CD14-positive monocyte (primary cell): ENCODE data around the gene GRIK4. TPM values are rescaled to one million over a fixed set of nuclear protein-coding genes. Genes with fewer than 3 reads are reported as not detected.
A peak's percentile ranks its signal among the peaks of the same experiment; 100 is the strongest.

Experiments
- DNase-seq, 3 donors: peaks; one replicate each; pipeline ENCODE4 v3.0.0-alpha.2; 2011 to 2022
- H2AFZ ChIP-seq: 2 replicates; pipeline ENCODE4 v1.6.0; 2012; ENCODE audit warnings: mild to moderate bottlenecking, low read depth, low read length, inconsistent platforms; ENCODE audit not compliant: insufficient read depth, poor library complexity, severe bottlenecking
- H3K27ac ChIP-seq, 2 donors: 1 replicate in 1 of 2; 2 replicates in 1 of 2; pipeline ENCODE4 v1.5.1; 2012 to 2013; ENCODE audit warnings: low read length in 2 of 2, control low read depth in 1 of 2, inconsistent platforms in 1 of 2, low read depth in 1 of 2, mild to moderate bottlenecking in 1 of 2
- H3K27me3 ChIP-seq, 2 donors: one replicate each; pipeline versions ENCODE4 v1.6.0 to v1.6.1; 2011 to 2013; ENCODE audit warnings: low read length in 2 of 2; ENCODE audit not compliant: control insufficient read depth in 2 of 2, insufficient read depth in 2 of 2
- H3K36me3 ChIP-seq, 2 donors: replicated peaks in 1 of 2; 1 replicate in 1 of 2; 2 replicates in 1 of 2; pipeline versions ENCODE4 v1.5.1 to v1.6.1; 2012 to 2013; ENCODE audit warnings: low read length in 2 of 2, control low read depth in 1 of 2, inconsistent platforms in 1 of 2, mild to moderate bottlenecking in 1 of 2; ENCODE audit not compliant: insufficient read depth in 2 of 2, control insufficient read depth in 1 of 2
- H3K4me1 ChIP-seq, 2 donors: 1 replicate in 1 of 2; 2 replicates in 1 of 2; pipeline versions ENCODE4 v1.5.1 to v1.6.1; 2012 to 2013; ENCODE audit warnings: low read length in 2 of 2, control low read depth in 1 of 2, inconsistent platforms in 1 of 2, mild to moderate bottlenecking in 1 of 2, moderate library complexity in 1 of 2; ENCODE audit not compliant: insufficient read depth in 2 of 2, control insufficient read depth in 1 of 2
- H3K4me2 ChIP-seq: replicated peaks from 2 replicates; pipeline ENCODE3; 2012; ENCODE audit warnings: low read length, moderate library complexity, mild to moderate bottlenecking; ENCODE audit not compliant: poor library complexity, severe bottlenecking; ENCODE audit errors: extremely low read depth
- H3K4me3 ChIP-seq, 3 experiments: fragments of 200-600 bp in 1 of 3; sonication (generic) in 1 of 3; replicated peaks in 1 of 3; 1 replicate in 2 of 3; 2 replicates in 1 of 3; pipeline ENCODE4 v1.5.1; 2011 to 2013; ENCODE audit warnings: low read length in 3 of 3, mild to moderate bottlenecking in 3 of 3, control low read depth in 2 of 3, low read depth in 2 of 3, inconsistent platforms in 1 of 3, moderate library complexity in 1 of 3
- H3K79me2 ChIP-seq: 2 replicates; pipeline ENCODE4 v1.6.0; 2012; ENCODE audit warnings: mild to moderate bottlenecking, control low read depth, inconsistent platforms, low read length, moderate library complexity; ENCODE audit not compliant: insufficient read depth
- H3K9ac ChIP-seq: 2 replicates; pipeline ENCODE4 v1.6.0; 2017; ENCODE audit warnings: low read length, mild to moderate bottlenecking; ENCODE audit not compliant: insufficient read depth, poor library complexity, severe bottlenecking
- H3K9me3 ChIP-seq, 2 donors: replicated peaks in 1 of 2; 1 replicate in 1 of 2; 2 replicates in 1 of 2; pipeline versions ENCODE4 v1.5.1 to v1.6.1; 2012 to 2013; ENCODE audit warnings: low read length in 2 of 2, control low read depth in 1 of 2; ENCODE audit not compliant: control insufficient read depth in 1 of 2, insufficient read depth in 1 of 2
- H4K20me1 ChIP-seq: 2 replicates; pipeline ENCODE4 v1.6.0; 2012; ENCODE audit warnings: mild to moderate bottlenecking, low read length, control low read depth, moderate library complexity; ENCODE audit not compliant: insufficient read depth
- H3K27ac Mint-ChIP-seq, 7 donors: one replicate each; pipeline ENCODE4 v1.8.0; 2020; ENCODE audit warnings: mild to moderate bottlenecking in 7 of 7, mixed read lengths in 7 of 7, moderate library complexity in 6 of 7, inconsistent platforms in 2 of 7
- H3K27me3 Mint-ChIP-seq, 3 donors: one replicate each; pipeline ENCODE4 v1.8.0; 2021 to 2022; ENCODE audit warnings: low read depth in 3 of 3, mild to moderate bottlenecking in 3 of 3, mixed read lengths in 3 of 3, moderate library complexity in 3 of 3, inconsistent platforms in 1 of 3
- H3K36me3 Mint-ChIP-seq, 2 donors: one replicate each; pipeline ENCODE4 v1.8.0; 2020; ENCODE audit warnings: mixed read lengths in 2 of 2, inconsistent platforms in 1 of 2, mild to moderate bottlenecking in 1 of 2
- H3K4me1 Mint-ChIP-seq: one replicate; pipeline ENCODE4 v1.8.0; 2020; ENCODE audit warnings: mild to moderate bottlenecking, mixed read lengths
- H3K4me3 Mint-ChIP-seq, 2 donors: one replicate each; pipeline ENCODE4 v1.8.0; 2020; ENCODE audit warnings: mild to moderate bottlenecking in 2 of 2, mixed read lengths in 2 of 2, moderate library complexity in 1 of 2
- H3K9me3 Mint-ChIP-seq, 7 donors: one replicate each; pipeline ENCODE4 v1.8.0; 2020 to 2022; ENCODE audit warnings: mixed read lengths in 7 of 7, mild to moderate bottlenecking in 6 of 7, moderate library complexity in 6 of 7, inconsistent platforms in 2 of 7
- CTCF ChIP-seq: fragments of 200-600 bp; IDR thresholded peaks from one replicate; pipeline ENCODE4 v1.8.0; 2022; ENCODE audit warnings: antibody characterized with exemption, mild to moderate bottlenecking
- WGBS: methylation state at CpG from one replicate; pipeline ENCODE4 v1.1.5; 2013; ENCODE audit warnings: missing lambda C conversion rate; ENCODE audit not compliant: insufficient coverage; 5-methylcytosine and 5-hydroxymethylcytosine counted together
- intact Hi-C, 2 donors: fragments of 100-400 bp; cut with micrococcal nuclease; formaldehyde crosslinking; loops; one replicate each; pipeline versions ENCODE4 v1.15.0 to v1.15.1; 2023
- polyA plus RNA-seq, 3 donors: library from polyadenylated mRNA; depleted of rRNA in 1 of 3; unstranded in 2 of 3; stranded (reverse) in 1 of 3; fragments of 300-500 nt in 2 of 3; fragments of >200 nt in 1 of 3; fragmentation: Illumina TruSeq in 2 of 3; gene quantifications; 1 replicate in 2 of 3; 2 replicates in 1 of 3; pipeline ENCODE4 v1.2.3, GENCODE V29; 2012 to 2021

Gene GRIK4
- polyA plus RNA-seq, 3 donors: not detected

- TF ChIP-seq CTCF: peak; percentile 42
- H3K4me1 ChIP-seq: no peaks in the 10 kb centered on the region
- intact Hi-C loops: loop anchor here in 1 of 2 donors (10.0 kb wide), 1 partner anchor 250 kb away; no protein-coding TSS in a partner anchor
- Mint-ChIP-seq H3K27me3 (peaks cover 2 to 13% (median 5%) of the 10 kb centered on the region in 3 donors), H3K27ac (no peak overlapping the region), H3K4me3 (no peak overlapping the region), H3K4me1 (no peaks in the 10 kb centered on the region), H3K9me3 (peaks cover 5 to 15% (median 10%) of the 10 kb centered on the region in 7 donors), H3K36me3 (no peaks in the 10 kb centered on the region)
- no peak overlapping the region for H3K9ac ChIP-seq
- no peaks in the 10 kb centered on the region for H3K36me3 ChIP-seq
- no peaks in the 10 kb centered on the region for H4K20me1 ChIP-seq
- WGBS: 100% methylated on average over 4 of the region's 5 CpGs
- H3K27me3 ChIP-seq: no peaks in the 10 kb centered on the region
- no peak for DNase-seq
- H3K4me3 ChIP-seq: no peak overlapping the region
- H3K27ac ChIP-seq: no peak overlapping the region
- peaks cover 10 to 14% of the 10 kb centered on the region in 2 donors for H3K9me3 ChIP-seq
- no peaks in the 10 kb centered on the region for H3K79me2 ChIP-seq
- H3K4me2 ChIP-seq: no peak overlapping the region
- no peak overlapping the region for H2AFZ ChIP-seq
Measured at GRCh38 chr11:120945042-120945441, 433.5 kb downstream of the GRIK4 start.

- no peaks in the 10 kb centered on the region for H3K9me3 ChIP-seq
- H3K27me3 ChIP-seq: peaks cover 0 to 8% of the 10 kb centered on the region in 2 donors
- Mint-ChIP-seq H3K4me1 (peaks cover 8% of the 10 kb centered on the region), H3K27ac (peak overlapping the region in 1 of 7 donors; percentile 68), H3K9me3 (no peaks in the 10 kb centered on the region), H3K36me3 (no peaks in the 10 kb centered on the region), H3K27me3 (peaks cover 8 to 20% (median 13%) of the 10 kb centered on the region in 3 donors), H3K4me3 (no peak overlapping the region)
- no peak overlapping the region for H3K4me3 ChIP-seq
- no peak overlapping the region for H3K4me2 ChIP-seq
- no peak overlapping the region for H2AFZ ChIP-seq
- H3K27ac ChIP-seq: no peak overlapping the region
- intact Hi-C loops: no loop called here
- no peak overlapping the region for H3K9ac ChIP-seq
- H4K20me1 ChIP-seq: no peaks in the 10 kb centered on the region
- H3K36me3 ChIP-seq: no peaks in the 10 kb centered on the region
- TF ChIP-seq CTCF: no peak
- no peak for DNase-seq
- no peaks in the 10 kb centered on the region for H3K79me2 ChIP-seq
- H3K4me1 ChIP-seq: peaks cover 5 to 7% of the 10 kb centered on the region in 2 donors
- 95% methylated on average over 6 of the region's 6 CpGs for WGBS
Measured at GRCh38 chr11:120950880-120951279, 439.3 kb downstream of the GRIK4 start.
